HK-2 (cell line): ENCODE results near the gene SOST.
A peak's percentile ranks its signal among the peaks of the same experiment; 100 is the strongest.

Experiments used
- DNase-seq: peaks from one replicate; pipeline ENCODE4 v3.0.0-alpha.2; 2018; ENCODE audit not compliant: unreplicated experiment

Gene SOST

GRCh38 chr17:43774304-43775250, 16.0 kb upstream of the SOST start:
- DNase-seq, result no peak

GRCh38 chr17:43772877-43773648, 14.5 kb upstream of the SOST start:
- DNase-seq, result no peak

DNA sequence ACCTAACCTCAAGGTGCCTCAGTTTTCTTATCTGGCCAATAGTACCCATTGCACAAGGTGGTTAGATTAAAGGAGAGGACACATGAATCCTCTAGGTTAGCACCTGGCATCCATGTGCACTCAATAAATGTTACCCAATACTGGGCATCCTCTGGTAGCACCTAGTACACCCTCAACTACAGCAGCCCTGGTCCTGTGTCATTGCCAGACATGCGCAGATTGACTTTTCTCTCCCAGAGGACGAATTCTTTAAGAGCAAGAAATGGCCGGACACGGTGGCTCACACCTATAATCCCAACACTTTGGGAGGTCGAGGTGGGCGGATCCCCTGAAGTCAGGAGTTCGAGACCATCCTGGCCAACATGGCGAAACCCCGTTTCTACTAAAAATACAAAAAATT, 12.9 kb upstream of the SOST start:
- DNase-seq, result no peak

GRCh38 chr17:43770957-43771356, 12.4 kb upstream of the SOST start:
- no peak for DNase-seq

DNA sequence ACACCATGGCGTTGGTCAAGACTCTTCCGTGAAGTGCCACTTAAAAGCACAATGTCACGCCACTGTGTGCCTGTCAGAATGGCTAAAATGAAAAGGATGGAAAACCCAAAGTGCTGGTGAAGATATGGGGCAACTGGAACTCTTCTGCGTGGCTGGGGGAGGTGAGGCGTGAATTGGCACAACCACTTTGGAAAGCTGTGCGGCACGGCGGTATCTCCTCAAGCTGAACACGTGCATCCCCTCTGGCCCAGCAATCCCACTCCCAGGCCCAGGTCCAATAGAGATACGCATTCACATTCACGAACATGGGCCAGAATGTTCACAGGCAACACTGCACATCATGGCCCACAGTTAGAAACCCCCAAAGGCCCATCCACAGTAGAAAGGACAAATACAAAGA, 11.3 kb upstream of the SOST start:
- DNase-seq, result no peak

DNA sequence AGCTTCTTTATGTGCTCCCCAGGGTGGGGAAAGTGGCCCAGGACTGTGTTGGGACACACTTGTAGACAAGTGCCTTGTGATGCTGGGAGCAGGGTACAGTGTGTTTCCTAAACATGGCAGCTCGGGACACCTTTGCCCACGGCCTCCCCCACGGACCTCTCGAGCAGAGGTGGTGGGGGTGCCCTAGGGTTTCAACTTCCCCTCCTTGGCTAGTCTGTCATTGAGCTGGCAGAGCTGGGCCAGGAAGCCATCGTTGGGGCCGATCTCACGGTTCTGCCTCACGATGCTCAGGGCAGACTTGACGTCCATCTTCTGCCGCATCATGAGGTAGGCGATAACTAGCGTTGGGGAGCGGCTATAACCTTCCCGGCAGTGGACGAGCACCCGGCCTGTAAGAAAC, 10.8 kb upstream of the SOST start:
- DNase-seq, result no peak

DNA sequence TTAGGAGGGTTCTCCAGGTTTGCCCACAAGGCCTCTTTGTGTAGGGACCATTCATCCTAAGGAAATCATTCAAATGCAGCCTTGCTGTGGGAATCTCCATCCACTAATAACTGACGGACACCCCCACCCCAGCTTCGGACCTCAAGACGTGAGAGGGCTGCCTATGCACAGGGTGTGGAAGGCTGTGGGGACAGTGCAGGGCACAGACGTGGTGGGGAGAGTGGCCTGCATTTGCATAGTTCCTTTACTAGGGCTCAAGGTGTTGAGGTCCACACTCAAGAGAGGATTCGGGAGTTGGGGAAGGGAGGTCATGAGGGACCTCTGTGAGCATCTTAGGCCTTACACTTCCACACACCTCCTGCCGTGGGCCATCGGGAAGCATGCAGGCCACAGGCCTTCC, 10.4 kb upstream of the SOST start:
- no peak for DNase-seq

GRCh38 chr17:43768382-43768781, 9.8 kb upstream of the SOST start:
- no peak for DNase-seq

DNA sequence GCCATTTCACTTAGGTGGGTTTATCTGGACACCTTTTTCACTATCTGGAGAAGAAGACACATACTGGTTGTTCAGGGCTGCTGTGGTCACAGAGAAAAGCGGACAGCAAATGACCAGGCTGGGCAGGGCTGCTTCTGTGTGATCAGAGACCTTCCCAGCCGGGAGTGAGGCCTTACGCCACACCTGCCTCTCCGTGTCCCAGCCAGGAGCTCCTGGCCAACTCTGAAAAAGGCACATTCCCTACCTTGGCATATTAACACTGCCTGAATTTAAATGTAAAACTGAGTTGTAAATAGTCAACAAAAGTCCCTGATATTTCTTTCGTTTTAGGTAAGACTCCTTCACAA, 9.1 kb upstream of the SOST start:
- no peak for DNase-seq

- no peak for DNase-seq
These were observed 8.6 kb upstream of the SOST start for GRCh38 chr17:43767053-43767712.

DNA sequence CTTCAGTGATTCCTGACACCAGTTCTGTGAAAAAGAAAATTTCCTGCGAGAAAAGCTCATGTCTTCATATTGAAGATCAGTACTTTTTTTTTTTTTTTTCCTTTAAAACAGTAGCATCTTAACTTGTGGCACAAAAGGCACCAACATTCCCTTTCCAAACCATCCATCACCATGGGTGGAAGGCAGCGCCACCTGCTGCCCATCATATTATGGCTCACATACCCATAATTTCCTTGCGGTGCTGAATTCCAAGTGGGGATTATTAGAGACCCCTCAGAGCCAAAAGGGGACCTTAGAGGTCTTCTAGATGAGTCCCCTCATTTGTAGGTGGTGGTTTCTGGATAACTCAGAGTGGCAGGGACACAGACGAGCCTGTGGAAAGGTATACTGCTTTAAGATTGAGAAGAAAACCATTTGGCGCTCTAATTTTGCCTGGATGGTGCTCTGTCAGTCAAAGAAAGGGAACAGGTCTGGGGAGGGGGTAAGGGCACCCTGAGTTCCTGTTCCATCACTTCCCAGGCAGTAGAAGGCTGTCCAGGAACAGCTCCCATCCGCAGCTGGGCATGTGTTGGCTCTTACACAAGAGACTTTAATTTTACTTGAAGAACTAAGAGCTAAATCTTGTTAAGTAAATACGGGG, 7.9 kb upstream of the SOST start:
- DNase-seq, result peak; percentile 56

DNA sequence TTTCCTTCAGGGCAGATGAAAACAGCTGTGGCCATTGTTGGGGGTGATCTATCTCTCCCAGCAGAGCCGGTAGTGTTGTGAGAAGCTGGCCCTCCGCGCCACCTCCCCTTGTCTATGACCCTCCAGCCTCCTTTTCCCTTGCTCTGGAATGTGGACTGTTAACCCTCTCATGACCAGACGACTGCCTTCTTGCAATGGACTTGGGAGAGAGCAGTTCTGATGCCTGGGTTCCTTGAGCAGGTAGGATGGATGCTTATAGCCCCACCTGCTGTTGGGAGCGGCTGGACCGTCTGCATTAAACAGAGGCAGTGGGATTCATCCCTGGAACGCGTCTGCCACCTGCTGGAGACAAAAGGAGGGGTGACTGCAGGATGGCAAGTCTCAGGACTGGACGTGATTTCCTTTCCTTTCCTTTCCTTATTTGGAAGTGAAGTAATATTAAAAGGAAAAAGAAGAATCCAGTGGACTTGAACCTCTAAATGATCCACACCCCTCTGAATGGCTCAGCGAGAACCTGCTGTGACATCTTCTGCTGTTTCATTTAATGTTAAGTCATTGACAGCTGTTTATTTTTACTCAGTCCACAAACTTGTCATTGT, 1.8 kb upstream of the SOST start:
- peak; percentile 94 for DNase-seq

- no peak for DNase-seq
These were observed 1.2 kb upstream of the SOST start for GRCh38 chr17:43759836-43760235.

- DNase-seq, result no peak
These were observed 505 bp downstream of the SOST start for GRCh38 chr17:43758086-43758485.

DNA sequence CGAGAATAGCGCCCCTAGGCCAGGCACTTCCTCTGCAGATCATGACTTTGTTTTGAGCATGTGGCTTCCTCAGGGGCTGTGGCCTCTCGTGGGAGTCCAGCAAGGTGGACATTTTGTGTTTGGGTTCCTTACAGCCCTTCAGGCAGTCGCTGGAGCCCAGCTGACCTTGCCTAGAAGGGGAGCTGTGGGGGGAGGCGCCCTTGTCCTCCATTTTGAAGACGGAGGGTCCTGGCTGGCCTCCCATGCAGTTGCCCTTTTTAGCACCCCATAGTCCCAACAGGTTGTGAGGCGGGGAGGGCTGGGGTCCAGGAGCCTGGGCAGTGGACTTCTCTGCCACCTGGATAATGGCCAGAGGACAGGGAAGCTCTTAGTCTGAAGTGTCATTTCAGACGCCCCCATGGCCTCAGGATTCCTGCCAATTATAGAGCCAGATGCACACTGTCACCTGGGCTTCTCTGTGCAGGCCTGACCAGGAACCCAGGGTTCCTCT, 1.4 kb downstream of the SOST start:
- DNase-seq, result no peak

GRCh38 chr17:43756201-43756600, 2.4 kb downstream of the SOST start:
- DNase-seq, result no peak

GRCh38 chr17:43755389-43755875, 3.2 kb downstream of the SOST start:
- no peak for DNase-seq

GRCh38 chr17:43754947-43755346, 3.6 kb downstream of the SOST start:
- DNase-seq, result no peak

GRCh38 chr17:43753493-43754129, 5.0 kb downstream of the SOST start:
- no peak for DNase-seq

- DNase-seq, result no peak
These were observed 8.4 kb downstream of the SOST start for GRCh38 chr17:43750153-43750552.

DNA sequence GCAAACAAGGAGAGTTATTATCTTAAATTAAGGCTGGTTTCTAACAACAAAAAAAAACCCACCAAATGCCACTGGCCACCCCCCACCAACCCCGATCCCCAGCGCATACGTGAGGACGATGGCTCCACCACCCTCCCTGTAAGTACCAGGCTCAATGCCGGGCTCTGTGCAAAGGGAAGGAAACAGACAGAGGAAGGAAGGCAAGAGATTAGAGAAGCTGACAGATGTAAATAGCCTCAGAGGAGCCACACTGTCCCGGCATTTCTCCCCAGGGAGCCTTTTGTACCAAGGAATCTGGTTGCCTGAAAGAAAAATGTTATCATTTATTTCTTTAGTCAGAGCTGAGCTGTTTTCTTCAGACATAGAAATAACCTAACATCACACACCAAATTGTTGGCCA, 13.1 kb downstream of the SOST start:
- no peak for DNase-seq
